ENCODE data around the gene PDCD7. TPM values are rescaled to one million over a fixed set of nuclear protein-coding genes. Genes with fewer than 3 reads are reported as not detected.
A peak's percentile ranks its signal among the peaks of the same experiment; 100 is the strongest.
"Not testable (repeated sequence)": the region's sequence is repeated elsewhere in the genome, so short reads cannot be mapped to it uniquely, and the experiment has no call there.

Gene PDCD7
- total RNA-seq, 1 donor from 2014 or later: 12.3 TPM

DNA sequence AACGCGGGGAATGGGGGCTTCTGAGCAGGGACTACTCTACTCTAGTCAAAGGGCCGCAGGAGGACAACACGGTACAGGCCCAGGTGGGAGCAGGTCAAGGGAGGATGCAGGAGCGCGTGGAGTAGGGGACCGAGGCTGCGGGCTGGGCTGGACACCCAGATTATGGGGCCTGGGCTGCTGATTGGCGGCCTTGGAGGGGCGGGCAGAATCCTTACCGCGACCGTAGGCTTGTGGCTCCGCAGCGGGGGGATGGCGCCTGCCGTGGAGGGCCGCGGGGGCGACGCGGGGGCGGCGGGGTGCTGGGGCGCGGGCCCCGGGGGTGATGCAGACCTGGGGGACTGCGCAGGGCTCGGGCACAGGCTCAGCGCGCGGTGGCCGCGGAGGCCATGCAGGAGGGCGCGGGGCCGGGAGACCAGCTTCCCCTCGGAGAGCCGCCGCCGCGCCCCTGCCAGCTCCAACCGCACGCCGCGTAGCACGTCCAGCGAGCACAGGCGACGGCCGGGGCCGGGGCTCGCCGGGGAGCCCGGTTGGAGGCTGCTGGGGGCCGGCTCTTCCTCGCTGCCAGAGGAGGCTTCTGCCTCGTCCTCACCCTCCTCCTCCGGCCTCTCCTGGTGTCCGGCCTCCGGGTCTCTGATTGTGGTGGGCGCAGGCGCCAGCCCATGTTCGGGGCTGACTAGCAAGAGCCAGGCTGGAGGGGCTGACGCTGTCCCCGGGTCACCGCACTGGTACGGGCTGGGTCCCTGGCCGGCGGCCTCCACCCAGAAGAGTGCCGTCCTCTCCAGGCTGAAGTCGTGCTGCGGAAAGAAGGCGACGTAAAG, 31.5 kb downstream of the PDCD7 start:
- FAIRE-seq (no peak), DNase-seq (ENCODE audit: low read depth) (no peak)
- Histone ChIP-seq H2AFZ (ENCODE audit: low read depth, low read length) (no peak overlapping the region), H3K27ac (ENCODE audit: low read depth, low read length) (no peak overlapping the region), H3K79me2 (ENCODE audit: insufficient read depth, low read length) (no peaks in the 10 kb centered on the region), H3K4me1 (ENCODE audit: insufficient read depth, low read length) (peaks cover 2% of the 10 kb centered on the region), H3K4me2 (ENCODE audit: low read length) (no peak overlapping the region), H3K4me3 (ENCODE audit: insufficient read depth, low read depth, low read length) (no peak overlapping the region), H3K36me3 (ENCODE audit: insufficient read depth, low read length) (peaks cover 12% of the 10 kb centered on the region), H3K9ac (ENCODE audit: low read length) (no peak overlapping the region), H4K20me1 (ENCODE audit: insufficient read depth, low read length) (peaks cover 19% of the 10 kb centered on the region), H3K9me3 (ENCODE audit: insufficient read depth, low read depth, low read length) (no peaks in the 10 kb centered on the region), H3K27me3 (ENCODE audit: insufficient read depth, low read length) (no peaks in the 10 kb centered on the region)
- peaks cover 43% of the 10 kb centered on the region for H3K36me3 Mint-ChIP-seq (ENCODE audit: low read depth, unreplicated experiment)
- H3K4me1 Mint-ChIP-seq (ENCODE audit: low read depth, unreplicated experiment): peaks cover 8% of the 10 kb centered on the region
- TF ChIP-seq, protein P1, sequence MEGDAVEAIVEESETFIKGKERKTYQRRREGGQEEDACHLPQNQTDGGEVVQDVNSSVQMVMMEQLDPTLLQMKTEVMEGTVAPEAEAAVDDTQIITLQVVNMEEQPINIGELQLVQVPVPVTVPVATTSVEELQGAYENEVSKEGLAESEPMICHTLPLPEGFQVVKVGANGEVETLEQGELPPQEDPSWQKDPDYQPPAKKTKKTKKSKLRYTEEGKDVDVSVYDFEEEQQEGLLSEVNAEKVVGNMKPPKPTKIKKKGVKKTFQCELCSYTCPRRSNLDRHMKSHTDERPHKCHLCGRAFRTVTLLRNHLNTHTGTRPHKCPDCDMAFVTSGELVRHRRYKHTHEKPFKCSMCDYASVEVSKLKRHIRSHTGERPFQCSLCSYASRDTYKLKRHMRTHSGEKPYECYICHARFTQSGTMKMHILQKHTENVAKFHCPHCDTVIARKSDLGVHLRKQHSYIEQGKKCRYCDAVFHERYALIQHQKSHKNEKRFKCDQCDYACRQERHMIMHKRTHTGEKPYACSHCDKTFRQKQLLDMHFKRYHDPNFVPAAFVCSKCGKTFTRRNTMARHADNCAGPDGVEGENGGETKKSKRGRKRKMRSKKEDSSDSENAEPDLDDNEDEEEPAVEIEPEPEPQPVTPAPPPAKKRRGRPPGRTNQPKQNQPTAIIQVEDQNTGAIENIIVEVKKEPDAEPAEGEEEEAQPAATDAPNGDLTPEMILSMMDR (IDR thresholded peaks at IDR 0.05; ENCODE audit: insufficient read depth, low read depth, low read length): no peak
- no peak for TF ChIP-seq EZH2 (IDR thresholded peaks at IDR 0.05; ENCODE audit: insufficient read depth, low read length)
- H3K27ac Mint-ChIP-seq (ENCODE audit: unreplicated experiment): peak overlapping the region; percentile 31
- H3K27me3 Mint-ChIP-seq (ENCODE audit: low read depth, unreplicated experiment): peaks cover 17% of the 10 kb centered on the region
- peaks cover 4% of the 10 kb centered on the region for H3K9me3 Mint-ChIP-seq (ENCODE audit: unreplicated experiment)
- H3K4me3 Mint-ChIP-seq (ENCODE audit: unreplicated experiment): peak overlapping the region; percentile 72

DNA sequence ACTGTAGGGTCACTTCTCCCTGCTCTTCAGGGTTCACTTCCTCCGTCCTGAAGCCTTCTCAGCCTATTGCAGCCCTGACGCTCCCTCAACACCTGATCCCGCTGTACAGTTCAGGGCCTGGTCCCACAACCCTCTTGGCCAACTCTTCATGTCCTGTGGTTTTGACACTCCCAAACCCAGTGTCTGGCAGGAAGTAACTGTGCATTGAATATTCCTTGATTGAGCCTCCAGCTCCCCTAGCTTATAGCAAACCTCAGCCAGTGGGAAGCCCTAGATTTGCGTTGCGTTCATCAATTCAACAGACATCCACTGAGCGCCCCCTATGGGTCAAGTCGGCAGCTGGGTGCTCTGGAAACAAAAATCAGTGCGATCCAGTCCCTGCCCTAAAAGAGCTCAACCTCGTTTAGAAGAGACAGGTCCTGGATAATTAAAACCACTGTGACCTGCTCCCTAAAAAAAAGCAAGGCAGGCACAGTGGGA, 32.2 kb downstream of the PDCD7 start:
- Histone ChIP-seq H3K4me2 (ENCODE audit: low read length) (no peak overlapping the region), H4K20me1 (ENCODE audit: insufficient read depth, low read length) (peaks cover 25% of the 10 kb centered on the region), H3K79me2 (ENCODE audit: insufficient read depth, low read length) (no peaks in the 10 kb centered on the region), H2AFZ (ENCODE audit: low read depth, low read length) (no peak overlapping the region), H3K36me3 (ENCODE audit: insufficient read depth, low read length) (peaks cover 12% of the 10 kb centered on the region), H3K4me1 (ENCODE audit: insufficient read depth, low read length) (peaks cover 8% of the 10 kb centered on the region), H3K9ac (ENCODE audit: low read length) (no peak overlapping the region), H3K27ac (ENCODE audit: low read depth, low read length) (no peak overlapping the region), H3K4me3 (ENCODE audit: insufficient read depth, low read depth, low read length) (no peak overlapping the region), H3K9me3 (ENCODE audit: insufficient read depth, low read depth, low read length) (no peaks in the 10 kb centered on the region), H3K27me3 (ENCODE audit: insufficient read depth, low read length) (no peaks in the 10 kb centered on the region)
- FAIRE-seq: no peak
- Mint-ChIP-seq H3K27me3 (ENCODE audit: low read depth, unreplicated experiment) (peaks cover 17% of the 10 kb centered on the region), H3K9me3 (ENCODE audit: unreplicated experiment) (peaks cover 4% of the 10 kb centered on the region), H3K27ac (ENCODE audit: unreplicated experiment) (peak overlapping the region; percentile 31), H3K36me3 (ENCODE audit: low read depth, unreplicated experiment) (peaks cover 44% of the 10 kb centered on the region), H3K4me3 (ENCODE audit: unreplicated experiment) (peak overlapping the region; percentile 72), H3K4me1 (ENCODE audit: low read depth, unreplicated experiment) (peaks cover 14% of the 10 kb centered on the region)
- no peak for DNase-seq (ENCODE audit: low read depth)
- TF ChIP-seq EZH2 (IDR thresholded peaks at IDR 0.05; ENCODE audit: insufficient read depth, low read length): no peak
- TF ChIP-seq, protein P1 (IDR thresholded peaks at IDR 0.05; ENCODE audit: insufficient read depth, low read depth, low read length): peak; percentile 86

DNA sequence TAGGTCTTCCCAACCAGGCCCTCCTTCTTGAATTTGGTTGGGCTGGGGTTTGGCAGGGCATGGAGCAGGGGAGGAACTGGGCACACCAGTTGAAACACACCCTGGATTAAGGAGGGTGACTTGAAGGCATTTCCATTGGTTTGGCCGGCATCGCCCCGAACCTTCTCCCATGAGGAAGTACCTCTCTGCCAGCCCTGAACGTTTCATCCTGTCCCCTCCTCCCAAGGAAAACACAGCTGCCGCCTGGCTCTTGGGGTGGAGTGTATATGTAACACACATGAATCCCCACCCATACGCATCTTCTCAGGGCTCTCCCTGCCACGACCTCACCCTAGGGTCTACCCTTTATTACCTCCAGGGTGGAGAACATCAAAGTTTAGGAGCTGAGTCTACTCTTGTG, 33.2 kb downstream of the PDCD7 start:
- TF ChIP-seq, protein P1 (IDR thresholded peaks at IDR 0.05; ENCODE audit: insufficient read depth, low read depth, low read length): no peak
- no peak for TF ChIP-seq EZH2 (IDR thresholded peaks at IDR 0.05; ENCODE audit: insufficient read depth, low read length)
- peaks cover 8% of the 10 kb centered on the region for H3K36me3 ChIP-seq (ENCODE audit: insufficient read depth, low read length)
- H3K9ac ChIP-seq (ENCODE audit: low read length): no peak overlapping the region
- Mint-ChIP-seq H3K4me3 (ENCODE audit: unreplicated experiment) (no peak overlapping the region), H3K4me1 (ENCODE audit: low read depth, unreplicated experiment) (peaks cover 14% of the 10 kb centered on the region), H3K9me3 (ENCODE audit: unreplicated experiment) (peaks cover 4% of the 10 kb centered on the region), H3K36me3 (ENCODE audit: low read depth, unreplicated experiment) (peaks cover 38% of the 10 kb centered on the region), H3K27me3 (ENCODE audit: low read depth, unreplicated experiment) (peaks cover 18% of the 10 kb centered on the region), H3K27ac (ENCODE audit: unreplicated experiment) (no peak overlapping the region)
- no peaks in the 10 kb centered on the region for H3K9me3 ChIP-seq (ENCODE audit: insufficient read depth, low read depth, low read length)
- H4K20me1 ChIP-seq (ENCODE audit: insufficient read depth, low read length): peaks cover 25% of the 10 kb centered on the region
- no peak overlapping the region for H3K27ac ChIP-seq (ENCODE audit: low read depth, low read length)
- no peak for DNase-seq (ENCODE audit: low read depth)
- no peak overlapping the region for H2AFZ ChIP-seq (ENCODE audit: low read depth, low read length)
- no peak overlapping the region for H3K4me3 ChIP-seq (ENCODE audit: insufficient read depth, low read depth, low read length)
- H3K4me1 ChIP-seq (ENCODE audit: insufficient read depth, low read length): peaks cover 9% of the 10 kb centered on the region
- H3K4me2 ChIP-seq (ENCODE audit: low read length): no peak overlapping the region
- H3K27me3 ChIP-seq (ENCODE audit: insufficient read depth, low read length): no peaks in the 10 kb centered on the region
- no peak for FAIRE-seq
- no peaks in the 10 kb centered on the region for H3K79me2 ChIP-seq (ENCODE audit: insufficient read depth, low read length)

DNA sequence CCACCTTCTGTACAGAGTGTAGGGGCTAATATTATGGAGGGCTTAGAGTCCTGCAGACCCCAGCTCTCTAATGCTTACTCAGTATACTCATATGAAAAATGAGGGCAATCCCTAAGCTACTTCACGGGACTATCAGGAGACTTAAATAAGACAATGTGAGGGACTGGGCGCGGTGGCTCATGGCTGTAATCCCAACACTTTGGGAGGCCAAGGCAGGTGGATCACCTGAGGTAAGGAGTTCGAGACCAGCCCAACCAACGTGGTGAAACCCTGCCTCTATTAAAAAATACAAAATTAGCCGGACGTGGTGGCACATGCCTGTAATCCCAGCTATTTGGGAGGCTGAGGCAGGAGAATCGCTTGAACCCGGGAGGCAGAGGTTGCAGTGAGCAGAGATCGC, 33.8 kb downstream of the PDCD7 start:
- not testable (repeated sequence) for H3K79me2 ChIP-seq (ENCODE audit: insufficient read depth, low read length); H3K36me3 ChIP-seq (ENCODE audit: insufficient read depth, low read length); FAIRE-seq

More for the DNA sequence above, 33.8 kb downstream of the PDCD7 start:
- Mint-ChIP-seq H3K4me1 (ENCODE audit: low read depth, unreplicated experiment) (peaks cover 14% of the 10 kb centered on the region), H3K27me3 (ENCODE audit: low read depth, unreplicated experiment) (peaks cover 21% of the 10 kb centered on the region), H3K36me3 (ENCODE audit: low read depth, unreplicated experiment) (peaks cover 35% of the 10 kb centered on the region)
- H3K9me3 ChIP-seq (ENCODE audit: insufficient read depth, low read depth, low read length); DNase-seq (ENCODE audit: low read depth); H3K4me2 ChIP-seq (ENCODE audit: low read length); H3K27me3 ChIP-seq (ENCODE audit: insufficient read depth, low read length); H3K27ac Mint-ChIP-seq (ENCODE audit: unreplicated experiment); H3K27ac ChIP-seq (ENCODE audit: low read depth, low read length); H3K4me1 ChIP-seq (ENCODE audit: insufficient read depth, low read length); H3K9ac ChIP-seq (ENCODE audit: low read length); H2AFZ ChIP-seq (ENCODE audit: low read depth, low read length); H3K4me3 Mint-ChIP-seq (ENCODE audit: unreplicated experiment); H3K9me3 Mint-ChIP-seq (ENCODE audit: unreplicated experiment); H3K4me3 ChIP-seq (ENCODE audit: insufficient read depth, low read depth, low read length): not testable (repeated sequence)
- peaks cover 25% of the 10 kb centered on the region for H4K20me1 ChIP-seq (ENCODE audit: insufficient read depth, low read length)

Measured in astrocyte (in vitro differentiated cells and primary cell).